Activated effector memory CD4-positive, alpha-beta T cell treated with Interleukin-2 at 50 U/mL for 16 hours (primary cell): Measurements from ENCODE around the gene FFAR4.

Experiments
- DNase-seq: peaks from one replicate; pipeline ENCODE4 v3.0.0-alpha.2; 2020

The FFAR4 gene

DNA sequence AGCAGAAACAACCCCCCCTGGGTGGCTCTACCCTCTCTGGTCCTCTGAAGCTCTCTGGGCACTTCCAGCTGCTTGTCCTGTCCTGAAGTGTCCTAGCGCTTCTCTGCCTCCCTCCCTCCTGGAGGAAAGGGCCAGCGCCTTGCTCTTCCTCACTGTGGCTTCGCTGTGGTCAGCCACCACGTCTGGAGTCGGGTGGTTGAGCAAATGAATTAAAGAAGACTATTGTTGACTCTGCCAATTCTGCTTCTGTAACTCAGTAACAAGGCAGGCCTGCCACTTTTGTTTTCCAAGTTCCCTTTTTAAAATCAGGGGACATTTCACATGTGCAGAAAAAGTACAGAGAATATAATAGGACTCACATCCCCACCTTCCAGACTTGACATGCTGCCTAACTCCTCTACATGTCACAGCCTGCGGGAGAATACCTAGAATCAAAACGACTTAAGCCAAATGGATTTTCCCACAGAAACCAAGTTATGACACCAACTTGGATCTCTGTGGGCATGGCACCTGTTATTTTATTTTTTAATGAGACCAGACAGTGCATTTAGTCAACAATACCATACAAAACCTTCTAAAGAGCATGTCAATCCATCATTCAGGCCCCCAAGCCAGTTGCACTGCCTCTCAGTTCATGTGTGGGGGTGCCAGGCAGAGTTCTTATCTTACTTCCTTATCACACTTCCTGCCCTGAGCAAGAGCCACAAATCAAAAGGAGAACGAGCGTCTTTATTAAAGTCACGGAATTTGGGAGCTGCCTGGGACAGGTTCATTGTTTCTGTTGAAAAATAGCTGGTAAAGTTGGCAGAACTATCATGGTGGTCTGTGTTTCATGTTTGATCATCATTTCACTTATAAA, 6.8 kb downstream of the FFAR4 start:
- DNase-seq = no peak

DNA sequence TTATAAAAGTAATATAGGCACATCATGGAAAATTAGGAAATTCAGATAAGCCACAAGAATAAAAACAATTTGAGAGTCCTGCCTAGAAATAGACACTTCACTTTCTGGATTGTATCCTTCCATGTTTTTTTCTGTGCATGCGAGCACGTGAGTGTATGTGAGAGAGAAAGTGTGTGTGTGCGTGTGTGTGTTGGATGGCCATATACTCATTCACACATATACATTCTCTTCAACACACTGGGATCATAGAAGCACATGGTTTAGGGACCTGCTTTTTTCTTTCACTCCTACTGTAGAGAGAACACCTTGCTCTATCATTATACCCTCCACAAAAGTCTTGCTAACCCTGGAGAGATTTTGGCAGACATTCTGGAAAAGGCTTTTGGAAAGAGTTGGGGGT, 7.5 kb downstream of the FFAR4 start:
- DNase-seq = no peak

- no peak for DNase-seq
These were observed 10.4 kb downstream of the FFAR4 start for GRCh38 chr10:93576888-93577287.

- DNase-seq = no peak
These were observed 11.1 kb downstream of the FFAR4 start for GRCh38 chr10:93577565-93577964.

- DNase-seq = no peak
These were observed 12.6 kb downstream of the FFAR4 start for GRCh38 chr10:93579089-93579488.

GRCh38 chr10:93579985-93580711, 13.7 kb downstream of the FFAR4 start:
- DNase-seq = no peak

DNA sequence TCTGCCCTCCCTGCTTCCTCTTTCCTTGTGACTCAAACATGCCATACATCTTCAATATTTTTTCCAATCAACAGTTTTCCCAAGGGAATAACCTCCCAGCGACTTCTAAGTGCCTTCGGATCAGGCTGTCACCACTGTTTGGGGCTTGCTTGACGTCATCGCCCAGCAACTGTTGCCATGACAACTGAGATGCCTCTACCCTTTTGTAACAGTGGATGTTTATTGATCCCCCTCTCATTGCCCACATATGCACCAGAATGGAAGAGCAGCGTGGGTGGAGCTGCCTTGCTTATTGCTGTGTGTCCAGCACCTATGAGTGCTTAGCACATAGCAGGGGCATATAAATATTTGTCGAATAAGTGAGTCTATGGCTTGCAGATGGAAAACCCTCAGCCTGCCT, 14.4 kb downstream of the FFAR4 start:
- DNase-seq = no peak

- DNase-seq = no peak
These were observed 18.0 kb downstream of the FFAR4 start for GRCh38 chr10:93584445-93584844.

DNA sequence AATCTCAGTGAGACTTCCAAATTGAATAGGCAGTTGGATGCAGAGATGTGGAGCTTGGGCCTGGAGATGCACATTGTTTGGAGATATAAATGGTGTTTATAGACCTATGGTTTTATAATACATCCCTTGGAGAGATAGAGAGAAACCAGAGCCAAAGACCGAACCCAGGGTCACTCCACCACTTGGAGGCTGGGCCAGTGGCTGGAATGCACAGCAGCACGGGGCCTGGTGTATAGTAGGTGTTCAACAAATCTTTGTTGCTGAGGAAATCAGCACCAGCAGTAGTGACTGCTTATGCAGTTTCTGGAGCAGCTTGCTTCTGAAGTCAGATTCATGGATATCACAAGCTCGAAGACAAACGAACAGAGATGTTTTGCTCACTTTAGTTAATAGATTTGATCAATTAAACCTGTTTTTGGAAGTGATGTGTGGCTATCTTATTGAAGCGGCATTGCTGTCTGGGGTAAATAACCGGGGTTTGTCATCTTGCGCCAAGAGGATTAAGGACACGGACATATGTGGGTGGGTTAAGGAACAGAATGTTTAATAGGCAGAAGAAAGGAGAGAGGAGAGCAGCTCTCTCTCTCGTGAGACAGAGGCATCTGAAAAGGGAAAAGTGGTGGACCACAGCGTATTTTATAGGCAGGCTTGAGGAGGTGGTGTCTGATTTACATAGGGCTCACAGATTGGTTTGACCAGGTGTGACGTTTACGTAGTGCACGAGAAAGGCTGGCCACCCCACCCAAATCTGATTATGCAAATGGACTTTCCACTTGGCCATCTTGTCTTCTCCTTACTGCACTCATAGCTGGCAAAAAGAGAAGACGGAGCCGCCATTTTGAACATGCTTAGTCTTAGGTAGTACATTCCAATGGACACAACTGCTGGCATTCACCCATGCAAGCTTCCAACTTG, 23.4 kb downstream of the FFAR4 start:
- DNase-seq = no peak

DNA sequence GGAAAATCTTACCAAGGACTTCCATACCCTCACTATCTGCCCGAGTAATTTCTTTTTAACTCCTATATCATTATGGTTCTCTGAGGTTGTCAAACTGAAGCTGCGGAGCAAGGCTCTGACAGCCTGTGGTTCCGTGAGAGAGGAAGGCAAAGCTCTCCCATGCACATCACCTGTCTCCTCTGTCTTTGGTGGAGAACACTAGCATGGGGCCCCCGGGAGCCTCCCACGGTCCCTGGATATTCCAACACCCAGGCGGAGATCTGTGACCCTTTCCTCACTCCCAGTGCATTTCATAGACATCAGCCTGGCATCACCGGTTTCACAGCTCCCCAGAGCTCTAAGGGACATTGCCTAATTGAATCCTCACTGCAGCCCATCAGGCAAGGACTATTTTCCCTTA, 24.2 kb downstream of the FFAR4 start:
- no peak for DNase-seq

DNA sequence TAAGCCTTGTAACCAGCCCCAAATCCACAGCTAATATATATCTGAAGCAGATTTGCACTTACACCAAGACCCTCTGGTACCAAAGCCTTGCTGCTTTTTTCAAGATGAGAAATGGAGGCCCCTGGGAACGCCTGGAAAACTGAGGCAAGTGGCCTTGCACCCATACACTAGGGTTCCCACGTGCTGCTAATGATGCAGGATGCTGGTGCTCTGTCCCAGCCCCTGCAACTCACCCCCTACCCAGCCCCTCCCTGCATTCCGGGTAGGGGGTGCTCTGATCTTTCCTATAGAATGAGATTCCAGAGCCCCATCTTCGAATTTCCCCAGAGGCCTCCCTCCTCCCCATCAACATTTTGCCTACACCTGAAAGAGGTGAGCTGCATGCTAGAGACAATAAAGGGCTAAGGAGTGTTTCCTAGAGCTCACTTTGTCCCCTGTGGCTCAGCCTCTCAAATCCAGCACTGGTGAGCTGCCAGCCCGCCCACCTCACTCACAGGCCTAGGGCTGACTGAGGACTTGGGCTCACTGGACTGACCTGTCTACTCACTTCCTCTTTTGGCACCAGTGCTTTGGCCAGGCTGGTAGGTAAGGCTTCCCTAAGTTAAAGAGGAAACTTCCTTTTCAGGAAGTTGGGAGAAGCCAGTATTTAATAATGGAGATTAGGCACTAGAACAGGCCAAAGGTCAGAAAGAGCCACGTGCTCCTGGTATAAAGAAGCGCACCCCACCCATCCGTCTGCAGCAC, 24.8 kb downstream of the FFAR4 start:
- no peak for DNase-seq

- no peak for DNase-seq
These were observed 26.8 kb downstream of the FFAR4 start for GRCh38 chr10:93593254-93593653.

- no peak for DNase-seq
These were observed 27.3 kb downstream of the FFAR4 start for GRCh38 chr10:93593749-93594148.

GRCh38 chr10:93594518-93594917, 28.1 kb downstream of the FFAR4 start:
- no peak for DNase-seq

DNA sequence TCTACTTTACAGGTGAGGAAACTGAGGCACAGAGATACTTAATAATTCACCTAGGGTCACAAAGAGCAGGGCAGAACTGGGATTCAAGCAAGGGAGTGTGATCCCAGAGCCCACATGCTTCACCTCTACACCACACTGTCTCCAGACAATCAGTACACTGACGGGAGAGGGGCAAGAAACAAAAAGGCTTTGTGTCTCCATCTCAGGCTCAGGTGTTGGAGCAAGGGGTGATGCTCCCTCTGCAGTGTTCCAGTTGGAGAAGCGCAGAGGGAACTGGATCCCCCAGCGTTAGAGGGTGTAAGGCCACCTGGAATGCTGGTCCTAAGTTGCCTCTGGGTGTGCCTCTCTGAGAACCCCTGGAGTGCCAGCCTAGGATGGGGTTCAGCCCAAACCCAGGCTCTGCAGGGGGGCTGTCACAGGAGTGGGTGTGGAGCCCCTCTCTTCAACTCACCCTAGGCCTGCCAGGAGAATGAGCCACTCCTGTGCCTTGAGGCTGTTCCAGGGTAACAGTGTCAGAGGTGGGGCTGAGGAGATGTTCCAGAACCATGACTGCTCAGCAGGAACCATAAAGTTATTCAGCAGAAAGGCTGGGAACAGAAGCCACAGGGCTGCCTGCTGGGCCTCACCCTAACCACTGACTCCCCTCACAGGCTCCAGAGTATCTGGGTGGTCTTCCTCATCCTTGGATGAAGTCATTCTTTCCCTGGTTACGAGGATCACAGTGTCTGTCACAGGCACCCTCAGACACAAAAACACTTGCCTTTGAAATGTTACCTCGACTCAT, 29.1 kb downstream of the FFAR4 start:
- no peak for DNase-seq

- DNase-seq = no peak
These were observed 30.1 kb downstream of the FFAR4 start for GRCh38 chr10:93596539-93596938.

- no peak for DNase-seq
These were observed 30.7 kb downstream of the FFAR4 start for GRCh38 chr10:93597075-93597599.

DNA sequence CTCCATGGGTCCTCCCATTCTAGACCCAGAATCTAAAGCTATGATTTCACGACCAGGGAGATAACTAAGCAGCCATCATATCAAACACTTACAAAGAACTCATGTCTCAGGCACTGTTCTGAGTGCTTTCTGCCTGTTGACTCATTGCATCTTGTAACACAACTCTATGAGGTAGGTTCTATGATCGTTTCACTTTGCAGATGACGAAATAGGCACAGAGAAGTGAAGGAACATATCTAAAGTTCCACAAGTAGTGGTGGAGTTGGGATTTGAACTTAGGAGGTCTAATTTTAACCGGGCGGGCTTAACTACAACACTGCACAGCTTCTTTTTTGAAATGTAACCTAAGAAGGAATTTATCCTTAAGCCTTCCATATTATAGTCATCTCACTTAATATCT, 31.7 kb downstream of the FFAR4 start:
- DNase-seq = no peak

DNA sequence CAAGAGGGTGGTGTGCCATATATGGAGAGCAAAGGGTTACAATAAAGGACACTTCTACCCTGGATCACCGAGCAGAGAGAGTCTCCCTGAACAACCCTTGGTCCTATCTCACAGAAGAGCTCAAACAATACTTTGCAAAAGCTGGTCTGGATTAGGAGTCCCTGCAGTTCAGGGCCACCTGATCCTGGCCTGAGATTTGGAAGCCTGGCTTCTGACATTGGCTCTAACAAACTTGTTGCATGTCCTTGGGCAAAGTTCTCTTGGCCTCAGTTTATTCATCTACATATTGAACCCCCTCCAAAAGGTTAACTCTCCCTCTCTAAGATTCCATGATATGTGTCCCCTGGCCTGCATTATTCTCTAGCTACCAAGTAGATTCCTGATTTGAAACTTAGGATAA, 32.9 kb downstream of the FFAR4 start:
- DNase-seq = no peak

GRCh38 chr10:93599778-93600177, 33.3 kb downstream of the FFAR4 start:
- no peak for DNase-seq

GRCh38 chr10:93600446-93601145, 34.1 kb downstream of the FFAR4 start:
- DNase-seq = no peak
